Embryonic facial prominence (tissue), 1 donor: ENCODE results near the gene NBPF12.
"Not testable (repeated sequence)": the region's sequence is repeated elsewhere in the genome, so short reads cannot be mapped to it uniquely, and the experiment has no call there.

Experiments
- DNase-seq: peaks from one replicate; pipeline ENCODE4 v3.0.0-alpha.2; 2016; ENCODE audit errors: extremely low spot score

The NBPF12 gene

GRCh38 chr1:146938242-146938902 is at the start of gene NBPF12:
Gene NBPF12 (plus strand): TSS chr1:146938324. CDS start chr1:146960144, 21,820 bp downstream.
- peak; percentile 12 for DNase-seq

GRCh38 chr1:146891355-146891754 is 46.8 kb upstream of the NBPF12 start:
- DNase-seq = not testable (repeated sequence)

GRCh38 chr1:146892331-146892730 is 45.8 kb upstream of the NBPF12 start:
- not testable (repeated sequence) for DNase-seq

GRCh38 chr1:146907565-146908261 is 30.4 kb upstream of the NBPF12 start:
- DNase-seq = not testable (repeated sequence)

GRCh38 chr1:146912975-146913374 is 25.1 kb upstream of the NBPF12 start:
- not testable (repeated sequence) for DNase-seq

- not testable (repeated sequence) for DNase-seq
Observed at GRCh38 chr1:146920811-146921210, 17.3 kb upstream of the NBPF12 start.

- not testable (repeated sequence) for DNase-seq
Observed at GRCh38 chr1:146922614-146923013, 15.5 kb upstream of the NBPF12 start.

- not testable (repeated sequence) for DNase-seq
Observed at GRCh38 chr1:146924106-146924505, 14.0 kb upstream of the NBPF12 start.

- DNase-seq = not testable (repeated sequence)
Observed at GRCh38 chr1:146926413-146926812, 11.7 kb upstream of the NBPF12 start.

GRCh38 chr1:146930225-146930624 is 7.9 kb upstream of the NBPF12 start:
- DNase-seq = not testable (repeated sequence)

- not testable (repeated sequence) for DNase-seq
Observed at GRCh38 chr1:146934390-146935223, 3.5 kb upstream of the NBPF12 start.

- not testable (repeated sequence) for DNase-seq
Observed at GRCh38 chr1:146937462-146937861, 662 bp upstream of the NBPF12 start.

- not testable (repeated sequence) for DNase-seq
Observed at GRCh38 chr1:146938927-146939786, 1.0 kb downstream of the NBPF12 start.

- DNase-seq = not testable (repeated sequence)
Observed at GRCh38 chr1:146940293-146940692, 2.2 kb downstream of the NBPF12 start.

GRCh38 chr1:146943342-146943886 is 5.3 kb downstream of the NBPF12 start:
- not testable (repeated sequence) for DNase-seq

- not testable (repeated sequence) for DNase-seq
Observed at GRCh38 chr1:146948127-146948526, 10.0 kb downstream of the NBPF12 start.

- DNase-seq = not testable (repeated sequence)
Observed at GRCh38 chr1:146964340-146964739, 26.2 kb downstream of the NBPF12 start.

GRCh38 chr1:146966351-146966750 is 28.2 kb downstream of the NBPF12 start:
- DNase-seq = not testable (repeated sequence)

GRCh38 chr1:146970656-146971055 is 32.5 kb downstream of the NBPF12 start:
- not testable (repeated sequence) for DNase-seq

GRCh38 chr1:146972681-146973080 is 34.6 kb downstream of the NBPF12 start:
- DNase-seq = not testable (repeated sequence)

GRCh38 chr1:146985855-146986254 is 47.7 kb downstream of the NBPF12 start:
- DNase-seq = not testable (repeated sequence)
